HepG2 (cell line): ENCODE measurements around the gene UBR1. TPM values are rescaled to one million over a fixed set of nuclear protein-coding genes. Genes with fewer than 3 reads are reported as not detected.

Experiments used
- HMG20A ChIP-seq: IDR thresholded peaks from 2 replicates; pipeline ENCODE4 v1.6.1; 2016; ENCODE audit warnings: borderline replicate concordance
- HNF1A ChIP-seq, 2 experiments: sonication (generic) in 1 of 2; formaldehyde crosslinking in 1 of 2; IDR thresholded peaks; 2 replicates each; pipeline versions ENCODE4 v1.4.0 to v1.6.1; 2016 to 2020; ENCODE audit warnings: borderline replicate concordance in 1 of 2, low read depth in 1 of 2, mild to moderate bottlenecking in 1 of 2, missing genetic modification reagents in 1 of 2
- MED13 ChIP-seq: sonication (generic); formaldehyde crosslinking; IDR thresholded peaks from 2 replicates; pipeline ENCODE4 v1.5.0; 2020; ENCODE audit warnings: missing genetic modification reagents
- MTA3 ChIP-seq: sonication (generic); formaldehyde crosslinking; IDR thresholded peaks from 2 replicates; pipeline ENCODE4 v1.4.0; 2020; ENCODE audit warnings: missing genetic modification reagents
- NFIB ChIP-seq: sonication (generic); formaldehyde crosslinking; IDR thresholded peaks from 2 replicates; pipeline ENCODE4 v1.9.0; 2021; ENCODE audit warnings: missing genetic modification reagents, mild to moderate bottlenecking, borderline replicate concordance
- NR2C2 ChIP-seq: sonication (generic); formaldehyde crosslinking; IDR thresholded peaks from 2 replicates; pipeline ENCODE4 v1.4.0; 2020; ENCODE audit warnings: missing genetic modification reagents, mild to moderate bottlenecking, moderate library complexity, borderline replicate concordance
- NRL ChIP-seq: sonication (generic); formaldehyde crosslinking; IDR thresholded peaks from 2 replicates; pipeline ENCODE4 v1.5.0; 2020; ENCODE audit warnings: missing genetic modification reagents, mild to moderate bottlenecking, moderate library complexity, borderline replicate concordance
- ZFP36L2 ChIP-seq: sonication (generic); formaldehyde crosslinking; IDR thresholded peaks from 2 replicates; pipeline ENCODE4 v1.4.0; 2020; ENCODE audit warnings: missing genetic modification reagents
- ZHX1 ChIP-seq: sonication (generic); formaldehyde crosslinking; IDR thresholded peaks from 2 replicates; pipeline ENCODE4 v1.8.1; 2022; ENCODE audit warnings: low read depth, mild to moderate bottlenecking, missing genetic modification reagents
- ZNF136 ChIP-seq: sonication (generic); formaldehyde crosslinking; IDR thresholded peaks from 2 replicates; pipeline ENCODE4 v1.8.1; 2022; ENCODE audit warnings: low read depth, mild to moderate bottlenecking, moderate library complexity, missing genetic modification reagents
- ZNF414 ChIP-seq: sonication (generic); formaldehyde crosslinking; IDR thresholded peaks from 2 replicates; pipeline ENCODE4 v1.5.0; 2020; ENCODE audit warnings: missing genetic modification reagents
- ZNF451 ChIP-seq: sonication (generic); formaldehyde crosslinking; IDR thresholded peaks from 2 replicates; pipeline ENCODE4 v1.5.0; 2020; ENCODE audit warnings: mild to moderate bottlenecking, missing genetic modification reagents
- ZNF496 ChIP-seq: sonication (generic); formaldehyde crosslinking; IDR thresholded peaks from 2 replicates; pipeline ENCODE4 v1.8.1; 2023; ENCODE audit warnings: mild to moderate bottlenecking, moderate library complexity, missing genetic modification reagents; ENCODE audit not compliant: insufficient replicate concordance
- ZNF556 ChIP-seq: sonication (generic); formaldehyde crosslinking; IDR thresholded peaks from 2 replicates; pipeline ENCODE4 v1.4.0; 2020; ENCODE audit warnings: mild to moderate bottlenecking, missing genetic modification reagents, borderline replicate concordance
- ZNF639 ChIP-seq: conservative IDR thresholded peaks from 2 replicates; pipeline ENCODE4 v1.6.1; 2018; ENCODE audit warnings: missing genetic modification reagents
- ZNF891 ChIP-seq: sonication (generic); formaldehyde crosslinking; IDR thresholded peaks from 2 replicates; pipeline ENCODE4 v1.5.0; 2020; ENCODE audit warnings: mild to moderate bottlenecking, missing genetic modification reagents
- ZSCAN5A ChIP-seq: sonication (generic); formaldehyde crosslinking; IDR thresholded peaks from 2 replicates; pipeline ENCODE4 v1.8.0; 2022; ENCODE audit warnings: mild to moderate bottlenecking, missing genetic modification reagents, borderline replicate concordance
- polyA plus RNA-seq, 8 experiments: library from polyadenylated mRNA; depleted of rRNA in 3 of 8; stranded (reverse) in 7 of 8; unstranded in 1 of 8; fragments of >200 nt; fragmentation: Illumina TruSeq in 4 of 8; extraction: Trizol in 4 of 8; gene quantifications; 2 replicates each; pipeline versions ENCODE4 v1.2.1 to v1.2.3, GENCODE V29; 2011 to 2016; ENCODE audit warnings: low read depth in 4 of 8, missing spikeins in 1 of 8, mixed read lengths in 1 of 8; ENCODE audit not compliant: insufficient read depth in 1 of 8
- total RNA-seq, 5 experiments: library from RNA; depleted of rRNA; stranded (reverse); fragments of >200 nt; fragmentation: Illumina TruSeq; extraction: Trizol; gene quantifications; 2 replicates each; pipeline ENCODE4 v1.2.3, GENCODE V29; 2016; ENCODE audit warnings: low read depth in 1 of 5

UBR1 gene
- total and polyA plus RNA-seq, 2 of the 13 experiments (the other 11 are each of a cell fraction or from before 2014, with no cell fraction given): 6.4 to 18.0 TPM

GRCh38 chr15:43105778-43106485, at the start of gene UBR1 (continued):
- no peak for TF ChIP-seq ZNF496 (CRISPR knock-in tag)
- no peak for TF ChIP-seq HMG20A (CRISPR knock-in tag)
- no peak for TF ChIP-seq ZNF639
- TF ChIP-seq ZNF556: no peak
- no peak for TF ChIP-seq HNF1A (IDR thresholded peaks at IDR 0.05; ENCODE audit: low read depth)
- no peak for TF ChIP-seq HNF1A (CRISPR knock-in tag; IDR thresholded peaks at IDR 0.05; ENCODE audit: borderline replicate concordance)
- no peak for TF ChIP-seq MTA3 (CRISPR knock-in tag)
- no peak for TF ChIP-seq ZNF451
- no peak for TF ChIP-seq ZNF891 (CRISPR knock-in tag)
- TF ChIP-seq ZHX1 (CRISPR knock-in tag): peak; percentile 67
- TF ChIP-seq ZFP36L2: no peak
- TF ChIP-seq ZNF136 (CRISPR knock-in tag): no peak
- 0 out of 2 replicates have a peak, but pooled peaks have one; percentile 39 for TF ChIP-seq NRL (CRISPR knock-in tag)
- peak; percentile 66; the same call in 1 of the 2 replicates for TF ChIP-seq ZSCAN5A (CRISPR knock-in tag)
- no peak for TF ChIP-seq NR2C2
- TF ChIP-seq NFIB (CRISPR knock-in tag): no peak
- TF ChIP-seq MED13 (CRISPR knock-in tag): no peak
- TF ChIP-seq ZNF414 (CRISPR knock-in tag): no peak
